ENCODE data around the gene STK32B. TPM values are rescaled to one million over a fixed set of nuclear protein-coding genes. Genes with fewer than 3 reads are reported as not detected.

Gene STK32B
- total and polyA plus RNA-seq, 9 of the 15 experiments (the other 6 are each of a cell fraction or from before 2014, with no cell fraction given), result 0.03 to 0.20 (median 0.07) TPM; not detected in 2

GRCh38 chr4:5532100-5532499 lies 480.8 kb downstream of the STK32B start:
- no peak overlapping the region for H3K27ac ChIP-seq (ENCODE audit: extremely low read depth, low read depth, low read length)
- H3K4me3 ChIP-seq, result no peak overlapping the region
- DNase-seq (ENCODE audit: extremely low read depth in 1 of 4, low spot score in 3 of 4) (no peak), FAIRE-seq (no peak), ATAC-seq (no peak)
- ChIA-PET POLR2A (no interaction called here), CTCF (ENCODE audit: low intra/inter-chr PET ratio) (no interaction called here)
- WGBS (ENCODE audit: insufficient coverage, low coverage, missing lambda C conversion rate), result 0% methylated on average over 2 of the region's 2 CpGs
- TF ChIP-seq ZNF76 (CRISPR knock-in tag; IDR thresholded peaks at IDR 0.05; ENCODE audit: borderline replicate concordance) (no peak), ZNF75A (CRISPR knock-in tag; IDR thresholded peaks at IDR 0.05) (no peak), THAP7 (CRISPR knock-in tag; IDR thresholded peaks at IDR 0.05) (no peak), HIVEP1 (CRISPR knock-in tag; IDR thresholded peaks at IDR 0.05) (no peak), ZNF134 (CRISPR knock-in tag; conservative IDR thresholded peaks at IDR 0.05) (peak; percentile 88), MCM3 (IDR thresholded peaks at IDR 0.05) (no peak), ETV5 (CRISPR knock-in tag; IDR thresholded peaks at IDR 0.05; ENCODE audit: low read depth) (no peak), CBX3 (IDR thresholded peaks at IDR 0.05; ENCODE audit: borderline replicate concordance in 1 of 2, low read length in 2 of 2) (no peak)
- TF ChIP-seq, protein P1, sequence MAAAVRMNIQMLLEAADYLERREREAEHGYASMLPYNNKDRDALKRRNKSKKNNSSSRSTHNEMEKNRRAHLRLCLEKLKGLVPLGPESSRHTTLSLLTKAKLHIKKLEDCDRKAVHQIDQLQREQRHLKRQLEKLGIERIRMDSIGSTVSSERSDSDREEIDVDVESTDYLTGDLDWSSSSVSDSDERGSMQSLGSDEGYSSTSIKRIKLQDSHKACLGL (CRISPR knock-in tag; IDR thresholded peaks at IDR 0.05; ENCODE audit: borderline replicate concordance, poor library complexity, severe bottlenecking), result no peak
- H3K36me3 ChIP-seq (ENCODE audit: control insufficient read depth, insufficient read depth, low read length), result no peaks in the 10 kb centered on the region
- H3K9me1 ChIP-seq (ENCODE audit: control insufficient read depth, insufficient read depth, low read length), result no peaks in the 10 kb centered on the region
- no peak overlapping the region for H3K4me2 ChIP-seq (ENCODE audit: insufficient read depth, low read length)
- no peaks in the 10 kb centered on the region for H4K20me1 ChIP-seq (replicated peaks; ENCODE audit: control insufficient read depth, insufficient read depth, low read length)
- no peak overlapping the region for H3K9ac ChIP-seq (ENCODE audit: insufficient read depth in 1 of 2, low read depth in 2 of 2, low read length in 2 of 2)
- H2AFZ ChIP-seq (ENCODE audit: low read depth, low read length), result no peak overlapping the region
- intact Hi-C loops (cut with micrococcal nuclease), result no loop called here
- no TSS peak for BruUV-seq (replicated peaks)
- H3K79me2 ChIP-seq (ENCODE audit: control insufficient read depth, insufficient read depth, low read length), result no peaks in the 10 kb centered on the region
- in situ Hi-C loops (cut with MboI), result no loop called here
- H3K4me1 ChIP-seq (replicated peaks in 1 of 2; ENCODE audit: control insufficient read depth in 2 of 2, insufficient read depth in 2 of 2, low read length in 2 of 2), result no peaks in the 10 kb centered on the region
- no peaks in the 10 kb centered on the region for H3K9me3 ChIP-seq (replicated peaks; ENCODE audit: control insufficient read depth, insufficient read depth, low read depth, low read length)
- peaks cover 2 to 17% of the 10 kb centered on the region in 2 experiments; a peak in 1 of 5 replicates for H3K27me3 ChIP-seq (ENCODE audit: control insufficient read depth in 2 of 2, insufficient read depth in 2 of 2, low read length in 2 of 2)
